CD4-positive, CD25-positive, alpha-beta regulatory T cell (primary cell): Measurements from ENCODE around the gene HOXA4. TPM values are rescaled to one million over a fixed set of nuclear protein-coding genes. Genes with fewer than 3 reads are reported as not detected.

Source experiments
- ATAC-seq, 2 donors: fragments of 150-1000 bp; cut with Tn5 transposase; one replicate each; pipeline ENCODE4 v1.10.0; 2021; ENCODE audit warnings: low read depth in 2 of 2, moderate number of reproducible peaks in 2 of 2, moderate library complexity in 1 of 2
- DNase-seq, 3 donors: peaks; one replicate each; pipeline versions ENCODE4 v3.0.0 to v3.0.0-alpha.2; 2012 to 2022; ENCODE audit warnings: mixed read lengths in 1 of 3
- H3K27ac ChIP-seq: one replicate; pipeline ENCODE4 v1.7.0; 2013; ENCODE audit warnings: mild to moderate bottlenecking, low read length; ENCODE audit not compliant: insufficient read depth, poor library complexity, severe bottlenecking
- H3K27me3 ChIP-seq: one replicate; pipeline ENCODE4 v1.7.0; 2013; ENCODE audit warnings: low read length; ENCODE audit not compliant: control insufficient read depth, insufficient read depth
- H3K36me3 ChIP-seq: one replicate; pipeline ENCODE4 v1.7.0; 2013; ENCODE audit warnings: mild to moderate bottlenecking, low read length, moderate library complexity; ENCODE audit not compliant: control insufficient read depth, insufficient read depth
- H3K4me1 ChIP-seq: 2 replicates; pipeline ENCODE4 v1.7.0; 2013; ENCODE audit warnings: mild to moderate bottlenecking, low read length; ENCODE audit not compliant: insufficient read depth, control insufficient read depth, poor library complexity, severe bottlenecking
- H3K4me3 ChIP-seq: one replicate; pipeline ENCODE4 v1.7.0; 2013; ENCODE audit warnings: low read depth, mild to moderate bottlenecking, low read length, moderate library complexity
- H3K9me3 ChIP-seq, 2 experiments: 1 replicate in 1 of 2; 2 replicates in 1 of 2; pipeline ENCODE4 v1.7.0; 2013; ENCODE audit warnings: low read length in 2 of 2, mild to moderate bottlenecking in 1 of 2, moderate library complexity in 1 of 2; ENCODE audit not compliant: control insufficient read depth in 2 of 2
- H3K27ac Mint-ChIP-seq, 3 donors: one replicate each; pipeline ENCODE4 v1.8.0; 2020 to 2022; ENCODE audit warnings: mild to moderate bottlenecking in 3 of 3, mixed read lengths in 3 of 3, moderate library complexity in 2 of 3
- H3K27me3 Mint-ChIP-seq: one replicate; pipeline ENCODE4 v1.8.0; 2022; ENCODE audit warnings: mild to moderate bottlenecking, mixed read lengths
- H3K36me3 Mint-ChIP-seq: one replicate; pipeline ENCODE4 v1.8.0; 2020; ENCODE audit warnings: mixed read lengths
- H3K4me1 Mint-ChIP-seq, 4 donors: one replicate each; pipeline ENCODE4 v1.8.0; 2020 to 2022; ENCODE audit warnings: mixed read lengths in 4 of 4, mild to moderate bottlenecking in 1 of 4
- H3K4me3 Mint-ChIP-seq, 4 donors: one replicate each; pipeline ENCODE4 v1.8.0; 2020 to 2022; ENCODE audit warnings: mild to moderate bottlenecking in 4 of 4, mixed read lengths in 4 of 4, moderate library complexity in 3 of 4
- H3K9me3 Mint-ChIP-seq, 7 donors: one replicate each; pipeline ENCODE4 v1.8.0; 2020 to 2022; ENCODE audit warnings: mixed read lengths in 7 of 7, mild to moderate bottlenecking in 3 of 7, moderate library complexity in 2 of 7
- polyA plus RNA-seq, 4 donors: library from polyadenylated mRNA; unstranded; fragments of 300-500 nt; fragmentation: Illumina TruSeq; gene quantifications; one replicate each; pipeline ENCODE4 v1.2.3, GENCODE V29; 2021
- total RNA-seq: library from RNA; stranded (reverse); gene quantifications from one replicate; pipeline ENCODE4 v1.2.3, GENCODE V29; 2022

The HOXA4 gene
- total and polyA plus RNA-seq, 5 donors from 2014 or later: 0.13 to 0.18 TPM; not detected in 3

- H3K27me3 Mint-ChIP-seq: peaks cover 53% of the 10 kb centered on the region
- no peak overlapping the region for H3K27ac Mint-ChIP-seq
- Histone ChIP-seq H3K9me3 (no peaks in the 10 kb centered on the region), H3K4me3 (no peak overlapping the region), H3K4me1 (no peaks in the 10 kb centered on the region), H3K27me3 (peaks cover 12% of the 10 kb centered on the region), H3K27ac (no peak overlapping the region), H3K36me3 (no peaks in the 10 kb centered on the region)
- no peaks in the 10 kb centered on the region for H3K4me1 Mint-ChIP-seq
- no peaks in the 10 kb centered on the region for H3K36me3 Mint-ChIP-seq
- no peak for ATAC-seq
- no peak for DNase-seq
- peaks cover 0 to 2% (median 0%) of the 10 kb centered on the region in 7 donors for H3K9me3 Mint-ChIP-seq
- H3K4me3 Mint-ChIP-seq: no peak overlapping the region
These were observed 10.8 kb upstream of the HOXA4 start for GRCh38 chr7:27141137-27141922.

DNA sequence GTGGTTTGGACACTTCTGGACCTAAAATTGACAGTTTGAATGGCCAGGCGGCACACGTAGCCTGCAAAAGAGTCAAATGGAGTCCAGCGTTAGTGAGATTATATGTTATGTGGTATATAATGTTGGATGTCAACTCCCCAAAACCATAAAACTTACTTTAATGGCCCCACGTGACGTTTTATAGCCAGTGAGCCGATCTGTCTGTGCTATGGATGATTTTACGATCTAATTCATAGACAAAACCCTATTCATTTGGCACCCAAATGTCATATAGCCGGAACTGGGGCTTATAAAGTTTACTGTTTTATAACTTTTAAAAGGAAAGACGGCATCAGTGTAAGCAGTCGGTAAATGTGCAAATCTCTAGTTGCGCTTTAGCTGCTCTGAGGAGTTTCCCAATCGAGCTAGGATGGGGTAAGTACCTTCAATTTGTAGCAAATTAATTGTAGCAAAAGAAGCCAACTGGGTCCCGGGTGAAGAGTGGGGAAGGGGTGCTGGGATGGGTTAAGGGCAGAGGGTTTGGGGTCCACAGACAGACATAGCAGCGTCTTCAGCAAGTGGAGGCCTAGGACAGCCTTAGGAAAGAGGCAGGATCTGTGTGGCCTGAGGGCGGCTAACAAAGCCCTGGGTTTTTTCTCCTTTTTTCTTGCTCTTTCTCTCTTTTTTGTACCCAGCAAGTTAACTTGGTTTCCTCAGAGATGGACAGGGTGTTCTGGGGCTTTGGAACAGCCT, 9.7 kb upstream of the HOXA4 start:
- Mint-ChIP-seq H3K27ac (no peak overlapping the region), H3K4me1 (no peaks in the 10 kb centered on the region), H3K36me3 (no peaks in the 10 kb centered on the region), H3K4me3 (no peak overlapping the region), H3K27me3 (peaks cover 59% of the 10 kb centered on the region), H3K9me3 (peaks cover 0 to 2% (median 0%) of the 10 kb centered on the region in 7 donors)
- no peaks in the 10 kb centered on the region for H3K9me3 ChIP-seq
- no peaks in the 10 kb centered on the region for H3K36me3 ChIP-seq
- no peak for ATAC-seq
- H3K27me3 ChIP-seq: peaks cover 21% of the 10 kb centered on the region
- no peaks in the 10 kb centered on the region for H3K4me1 ChIP-seq
- no peak for DNase-seq
- H3K27ac ChIP-seq: no peak overlapping the region
- no peak overlapping the region for H3K4me3 ChIP-seq

GRCh38 chr7:27139334-27140125, 9.0 kb upstream of the HOXA4 start:
- no peaks in the 10 kb centered on the region for H3K4me1 ChIP-seq
- Mint-ChIP-seq H3K4me3 (no peak overlapping the region), H3K4me1 (no peaks in the 10 kb centered on the region), H3K36me3 (no peaks in the 10 kb centered on the region), H3K9me3 (peaks cover 0 to 2% (median 0%) of the 10 kb centered on the region in 7 donors), H3K27me3 (peaks cover 66% of the 10 kb centered on the region), H3K27ac (no peak overlapping the region)
- ATAC-seq (no peak), DNase-seq (no peak)
- peaks cover 24% of the 10 kb centered on the region for H3K27me3 ChIP-seq
- H3K36me3 ChIP-seq: no peaks in the 10 kb centered on the region
- no peaks in the 10 kb centered on the region for H3K9me3 ChIP-seq
- H3K27ac ChIP-seq: no peak overlapping the region
- no peak overlapping the region for H3K4me3 ChIP-seq

DNA sequence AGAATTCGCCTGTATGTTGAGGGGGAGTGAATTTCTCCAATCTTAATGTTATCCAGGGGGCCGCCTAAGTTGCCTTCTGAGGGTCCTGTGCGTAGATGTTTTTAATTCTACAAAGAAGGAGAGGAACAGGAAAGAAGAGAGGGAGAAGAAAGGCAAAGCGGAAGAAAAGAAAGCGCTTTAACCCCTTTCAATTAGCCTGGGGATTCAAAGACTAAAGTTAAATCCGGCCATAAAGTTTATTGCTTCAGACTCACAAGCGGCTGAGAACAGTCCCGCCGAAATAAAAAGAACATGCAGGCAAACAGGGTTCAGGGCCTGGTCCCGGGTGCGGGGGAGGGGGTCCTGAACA, 8.4 kb upstream of the HOXA4 start:
- Mint-ChIP-seq H3K27me3 (peaks cover 66% of the 10 kb centered on the region), H3K4me3 (no peak overlapping the region), H3K4me1 (no peaks in the 10 kb centered on the region), H3K9me3 (peaks cover 0 to 2% (median 0%) of the 10 kb centered on the region in 7 donors), H3K27ac (no peak overlapping the region), H3K36me3 (no peaks in the 10 kb centered on the region)
- Histone ChIP-seq H3K27me3 (peaks cover 28% of the 10 kb centered on the region), H3K36me3 (no peaks in the 10 kb centered on the region), H3K4me3 (no peak overlapping the region), H3K4me1 (no peaks in the 10 kb centered on the region), H3K9me3 (no peaks in the 10 kb centered on the region), H3K27ac (no peak overlapping the region)
- DNase-seq: no peak
- no peak for ATAC-seq

- H3K27me3 ChIP-seq: peaks cover 27% of the 10 kb centered on the region
- H3K36me3 Mint-ChIP-seq: no peaks in the 10 kb centered on the region
These were observed 7.9 kb upstream of the HOXA4 start for GRCh38 chr7:27138472-27138871.

DNA sequence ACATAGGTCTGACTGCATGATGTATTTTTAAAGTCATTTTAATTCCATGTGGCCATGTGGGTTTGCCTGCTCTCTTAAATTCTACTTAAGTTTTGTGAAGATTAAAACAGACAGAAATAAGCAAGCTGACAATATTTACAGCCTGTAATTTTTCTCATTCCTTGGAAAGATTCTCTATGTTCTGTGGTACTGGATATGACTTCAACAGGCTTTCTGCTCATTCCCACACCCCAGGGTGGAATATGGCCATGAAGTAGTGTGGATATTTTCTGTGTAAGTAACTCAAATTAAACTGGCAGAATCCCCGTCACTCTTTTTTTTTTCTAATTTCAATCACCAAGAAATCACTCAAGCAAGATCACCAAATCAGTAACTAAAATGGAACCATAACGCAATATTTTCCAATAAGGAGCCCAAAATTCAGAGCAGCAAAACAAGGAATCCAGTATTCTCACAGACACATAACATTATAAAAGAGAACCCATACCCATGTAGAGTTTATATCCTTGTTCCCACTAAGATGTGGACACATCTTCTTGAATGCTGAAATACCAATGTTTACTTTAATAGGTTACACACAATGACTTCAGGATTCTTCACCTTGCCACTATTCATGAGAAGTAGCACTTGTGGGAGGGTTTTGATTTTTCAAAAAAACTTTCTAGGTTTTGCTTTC, 7.2 kb upstream of the HOXA4 start:
- ATAC-seq (no peak), DNase-seq (no peak)
- Histone ChIP-seq H3K9me3 (no peaks in the 10 kb centered on the region), H3K27me3 (peaks cover 26% of the 10 kb centered on the region), H3K27ac (no peak overlapping the region), H3K4me3 (no peak overlapping the region), H3K4me1 (no peaks in the 10 kb centered on the region), H3K36me3 (no peaks in the 10 kb centered on the region)
- Mint-ChIP-seq H3K27ac (no peak overlapping the region), H3K4me1 (no peaks in the 10 kb centered on the region), H3K9me3 (peaks cover 0 to 2% (median 0%) of the 10 kb centered on the region in 7 donors), H3K4me3 (no peak overlapping the region), H3K36me3 (no peaks in the 10 kb centered on the region), H3K27me3 (peaks cover 76% of the 10 kb centered on the region)

More at GRCh38 chr7:27138472-27138871, 7.9 kb upstream of the HOXA4 start:
- Histone ChIP-seq H3K4me1 (no peaks in the 10 kb centered on the region), H3K36me3 (no peaks in the 10 kb centered on the region), H3K9me3 (no peaks in the 10 kb centered on the region), H3K27ac (no peak overlapping the region), H3K4me3 (no peak overlapping the region)
- H3K4me3 Mint-ChIP-seq: no peak overlapping the region
- H3K4me1 Mint-ChIP-seq: no peaks in the 10 kb centered on the region
- DNase-seq (no peak), ATAC-seq (no peak)
- H3K27me3 Mint-ChIP-seq: peaks cover 69% of the 10 kb centered on the region
- H3K9me3 Mint-ChIP-seq: peaks cover 0 to 2% (median 0%) of the 10 kb centered on the region in 7 donors
- H3K27ac Mint-ChIP-seq: no peak overlapping the region

DNA sequence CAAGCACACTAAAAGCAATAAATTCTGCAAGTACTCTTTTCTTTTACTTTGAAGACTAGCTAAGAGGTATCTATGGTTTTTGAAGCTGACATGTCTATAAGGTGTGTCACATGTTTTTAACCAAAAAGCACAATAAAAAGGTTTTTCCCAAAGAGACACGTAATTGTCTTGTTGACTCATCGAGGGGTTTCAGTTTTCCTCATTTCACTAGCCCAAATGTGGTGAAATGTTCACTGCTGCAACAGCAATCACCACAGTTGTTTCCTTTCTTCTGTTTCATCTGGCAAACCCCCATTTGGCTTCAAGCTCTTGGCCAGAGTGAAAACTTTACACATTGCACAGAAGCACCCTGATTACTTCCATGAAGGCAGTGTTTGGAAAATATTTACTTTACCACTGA, 3.8 kb upstream of the HOXA4 start:
- Mint-ChIP-seq H3K36me3 (no peaks in the 10 kb centered on the region), H3K4me1 (peaks cover 0 to 5% (median 0%) of the 10 kb centered on the region in 4 donors)
- ATAC-seq: no peak

More for the DNA sequence above, 3.8 kb upstream of the HOXA4 start:
- H3K27ac ChIP-seq: no peak overlapping the region
- H3K4me1 ChIP-seq: peaks cover 3% of the 10 kb centered on the region
- H3K27me3 Mint-ChIP-seq: peaks cover 72% of the 10 kb centered on the region
- no peak for DNase-seq
- H3K4me3 ChIP-seq: no peak overlapping the region
- no peaks in the 10 kb centered on the region for H3K9me3 ChIP-seq
- H3K27me3 ChIP-seq: peaks cover 34% of the 10 kb centered on the region
- H3K9me3 Mint-ChIP-seq: peaks cover 0 to 2% (median 0%) of the 10 kb centered on the region in 7 donors
- H3K27ac Mint-ChIP-seq: no peak overlapping the region
- H3K4me3 Mint-ChIP-seq: no peak overlapping the region
- no peaks in the 10 kb centered on the region for H3K36me3 ChIP-seq
